Esophagus squamous epithelium (tissue), 5 donors: Measurements from ENCODE around the gene RPL28. TPM values are rescaled to one million over a fixed set of nuclear protein-coding genes. Genes with fewer than 3 reads are reported as not detected.

Experiments
- DNase-seq: peaks from one replicate; lab custom pipeline; 2025; lab: John Stamatoyannopoulos, UW
- H3K27ac ChIP-seq, 4 donors: fragments of 200-600 bp; sonication (generic); one replicate each; pipeline ENCODE4 v1.5.1; 2016 to 2019; ENCODE audit warnings: mild to moderate bottlenecking in 1 of 4
- H3K27me3 ChIP-seq, 4 donors: fragments of 200-600 bp; sonication (generic); 1 replicate in 3 of 4; 2 replicates in 1 of 4; pipeline versions ENCODE4 v1.5.1 to v1.6.0; 2017 to 2021; ENCODE audit warnings: antibody characterized with exemption in 1 of 4
- H3K36me3 ChIP-seq, 3 donors: fragments of 200-600 bp; sonication (generic); one replicate each; pipeline ENCODE4 v1.5.1; 2016 to 2019
- H3K4me1 ChIP-seq, 3 donors: fragments of 200-600 bp; sonication (generic); one replicate each; pipeline ENCODE4 v1.5.1; 2017 to 2019
- H3K4me3 ChIP-seq, 4 donors: fragments of 200-600 bp; sonication (generic); 1 replicate in 3 of 4; 2 replicates in 1 of 4; pipeline ENCODE4 v1.5.1; 2016 to 2019; ENCODE audit warnings: mild to moderate bottlenecking in 2 of 4, moderate library complexity in 1 of 4
- H3K9me3 ChIP-seq, 3 donors: fragments of 200-600 bp; sonication (generic); one replicate each; pipeline ENCODE4 v1.5.1; 2016 to 2019
- CTCF ChIP-seq, 6 experiments: fragments of 450-650 bp in 4 of 6; fragments of 200-600 bp in 2 of 6; sonication (generic) in 2 of 6; IDR thresholded peaks; one replicate each; pipeline ENCODE4 v1.5.1; 2016 to 2019; ENCODE audit warnings: antibody characterized with exemption in 6 of 6, mild to moderate bottlenecking in 4 of 6, moderate library complexity in 4 of 6
- POLR2A ChIP-seq, 4 donors: fragments of 450-650 bp; IDR thresholded peaks; one replicate each; pipeline ENCODE4 v1.6.1; 2017; ENCODE audit warnings: antibody characterized with exemption in 4 of 4, mild to moderate bottlenecking in 4 of 4, moderate library complexity in 3 of 4
- WGBS, 2 donors: methylation state at CpG; one replicate each; pipeline ENCODE4 v1.1.5; 2018; 5-methylcytosine and 5-hydroxymethylcytosine counted together
- intact Hi-C: fragments of 100-400 bp; cut with DNase I; formaldehyde crosslinking; loops from one replicate; pipeline ENCODE4 v1.15.0; 2022
- total RNA-seq, 4 donors: library from RNA; depleted of rRNA; stranded (reverse); fragments of >200 nt; gene quantifications; one replicate each; pipeline ENCODE4 v1.1.0, GENCODE V29; 2016
- donor health status: DM: yes; HTN: yes; CAD: no.

The RPL28 gene
- total RNA-seq, 4 donors from 2014 or later, result 395 to 866 (median 753) TPM

DNA sequence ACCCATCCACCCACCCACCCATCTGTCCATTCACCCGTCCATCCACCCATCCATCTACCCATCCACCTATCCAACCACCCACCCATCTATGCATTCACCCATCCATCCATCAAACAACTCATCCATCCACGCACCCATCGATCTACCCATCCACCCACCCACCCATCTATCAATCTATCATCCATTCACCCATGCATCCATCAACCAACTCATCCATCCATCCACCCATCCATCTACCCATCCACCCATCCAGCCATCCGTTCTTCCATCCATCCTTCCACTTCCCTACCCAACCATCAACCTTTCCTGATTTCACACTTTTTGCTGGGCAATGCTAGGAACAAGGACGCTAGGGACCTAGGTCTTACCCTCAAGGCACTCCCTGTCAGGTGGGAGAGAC, 3.7 kb upstream of the RPL28 start:
- intact Hi-C loops, result no loop called here
- Histone ChIP-seq H3K4me3 (no peak overlapping the region), H3K9me3 (no peaks in the 10 kb centered on the region), H3K27me3 (peaks cover 0 to 11% (median 0%) of the 10 kb centered on the region in 4 donors), H3K36me3 (peaks cover 0 to 7% (median 0%) of the 10 kb centered on the region in 3 donors), H3K27ac (no peak overlapping the region), H3K4me1 (peaks cover 15 to 41% (median 19%) of the 10 kb centered on the region in 3 donors)
- 96 to 97% methylated on average over 5 of the region's 5 CpGs for WGBS, 2 donors
- no peak for TF ChIP-seq POLR2A (IDR thresholded peaks at IDR 0.05)
- TF ChIP-seq CTCF (IDR thresholded peaks at IDR 0.05), result no peak
- no peak for DNase-seq

GRCh38 chr19:55382522-55383054, 3.1 kb upstream of the RPL28 start:
- Histone ChIP-seq H3K36me3 (peaks cover 0 to 13% (median 0%) of the 10 kb centered on the region in 3 donors), H3K27me3 (peaks cover 0 to 6% (median 0%) of the 10 kb centered on the region in 4 donors), H3K27ac (no peak overlapping the region), H3K4me3 (no peak overlapping the region), H3K4me1 (peaks cover 21 to 45% (median 25%) of the 10 kb centered on the region in 3 donors), H3K9me3 (no peaks in the 10 kb centered on the region)
- TF ChIP-seq POLR2A (IDR thresholded peaks at IDR 0.05) (no peak), CTCF (IDR thresholded peaks at IDR 0.05) (no peak)
- DNase-seq, result no peak
- WGBS, 2 donors, result 90 to 93% methylated on average over 3 of the region's 3 CpGs
- intact Hi-C loops, result no loop called here

- intact Hi-C loops, result no loop called here
- peak overlapping the region; percentile 74 to 97 (median 88) for H3K4me3 ChIP-seq
- TF ChIP-seq CTCF (IDR thresholded peaks at IDR 0.05) (peak in 3 of 6 experiments; percentile 18 to 34 (median 29)), POLR2A (IDR thresholded peaks at IDR 0.05) (peak in 1 of 4 donors; percentile 24)
- H3K36me3 ChIP-seq, result peaks cover 6 to 22% (median 9%) of the 10 kb centered on the region in 3 donors
- WGBS, 2 donors, result 18 to 19% methylated on average over 12 to 13 of the region's 88 CpGs
- DNase-seq, result no peak
- H3K27ac ChIP-seq, result peak overlapping the region; percentile 86 to 97 (median 93)
- H3K4me1 ChIP-seq, result peaks cover 30 to 50% (median 34%) of the 10 kb centered on the region in 3 donors
- H3K9me3 ChIP-seq, result no peaks in the 10 kb centered on the region
- no peaks in the 10 kb centered on the region for H3K27me3 ChIP-seq
These were observed 2.2 kb upstream of the RPL28 start for GRCh38 chr19:55383279-55384130.

- Histone ChIP-seq H3K4me3 (peak within 1 kb of the TSS; percentile 74 to 97 (median 88)), H3K4me1 (peaks cover 34 to 58% (median 43%) of the 10 kb centered on the region in 3 donors), H3K36me3 (peaks cover 6 to 30% (median 16%) of the 10 kb centered on the region in 3 donors), H3K27ac (peak within 1 kb of the TSS; percentile 86 to 97 (median 93)), H3K27me3 (no peaks in the 10 kb centered on the region), H3K9me3 (no peaks in the 10 kb centered on the region)
- peak in 2 of 6 experiments; percentile 2 to 4 for TF ChIP-seq CTCF (IDR thresholded peaks at IDR 0.05)
- peak in 1 of 4 donors; percentile 46 for TF ChIP-seq POLR2A (IDR thresholded peaks at IDR 0.05)
- intact Hi-C loops, result no loop called here
- no peak for DNase-seq
- WGBS, 2 donors, result 12 to 31% methylated on average over 7 to 10 of the region's 72 CpGs
These were observed 1.4 kb upstream of the RPL28 start, which contains the start of gene TMEM238 for GRCh38 chr19:55384131-55384919. Gene TMEM238, minus strand, starts transcription at chr19:55384292. Its CDS starts 33 bp downstream, at chr19:55384259.
